HG03565 (cell line): ENCODE measurements around the gene ANKRD29.

ENCODE experiments used
- ATAC-seq: cut with Tn5 transposase; IDR thresholded peaks from one replicate; pipeline ENCODE4 v1.9.1; 2021; ENCODE audit warnings: mild to moderate bottlenecking, moderate library complexity; ENCODE audit not compliant: unreplicated experiment

Gene ANKRD29

GRCh38 chr18:23688528-23688927 lies 25.8 kb upstream of the ANKRD29 start:
- no peak for ATAC-seq

- no peak for ATAC-seq
Measured at GRCh38 chr18:23684515-23685197, 21.9 kb upstream of the ANKRD29 start.

GRCh38 chr18:23683671-23684070 lies 21.0 kb upstream of the ANKRD29 start:
- no peak for ATAC-seq

GRCh38 chr18:23683155-23683554 lies 20.4 kb upstream of the ANKRD29 start:
- ATAC-seq: no peak

GRCh38 chr18:23682472-23682871 lies 19.8 kb upstream of the ANKRD29 start:
- peak; percentile 83 for ATAC-seq

GRCh38 chr18:23682045-23682444 lies 19.3 kb upstream of the ANKRD29 start:
- no peak for ATAC-seq

GRCh38 chr18:23675896-23676295 lies 13.2 kb upstream of the ANKRD29 start:
- ATAC-seq: no peak

GRCh38 chr18:23675236-23675635 lies 12.5 kb upstream of the ANKRD29 start:
- no peak for ATAC-seq

GRCh38 chr18:23673725-23674124 lies 11.0 kb upstream of the ANKRD29 start:
- peak; percentile 57 for ATAC-seq

GRCh38 chr18:23671564-23671963 lies 8.9 kb upstream of the ANKRD29 start:
- no peak for ATAC-seq

GRCh38 chr18:23669804-23670405 lies 7.2 kb upstream of the ANKRD29 start:
- ATAC-seq: no peak

GRCh38 chr18:23669202-23669766 lies 6.6 kb upstream of the ANKRD29 start:
- no peak for ATAC-seq

GRCh38 chr18:23668731-23669130 lies 6.0 kb upstream of the ANKRD29 start:
- ATAC-seq: no peak

- no peak for ATAC-seq
Measured at GRCh38 chr18:23667114-23667513, 4.4 kb upstream of the ANKRD29 start.

- no peak for ATAC-seq
Measured at GRCh38 chr18:23664674-23665073, 2.0 kb upstream of the ANKRD29 start.

GRCh38 chr18:23661735-23662308 lies 889 bp downstream of the ANKRD29 start:
- ATAC-seq: no peak

GRCh38 chr18:23658285-23658684 lies 4.4 kb downstream of the ANKRD29 start:
- no peak for ATAC-seq

- no peak for ATAC-seq
Measured at GRCh38 chr18:23652232-23652631, 10.5 kb downstream of the ANKRD29 start.

GRCh38 chr18:23650968-23651927 lies 11.5 kb downstream of the ANKRD29 start:
- no peak for ATAC-seq

- ATAC-seq: no peak
Measured at GRCh38 chr18:23648940-23649607, 13.6 kb downstream of the ANKRD29 start.
